ENCODE measurements around the gene MAPK1. TPM values are rescaled to one million over a fixed set of nuclear protein-coding genes. Genes with fewer than 3 reads are reported as not detected.

Gene MAPK1
- total and polyA plus RNA-seq, 2 donors (not counting 1 experiment from before 2014, with no cell fraction given) = 53.8 to 133 TPM

GRCh38 chr22:21754523-21754922 lies 112.9 kb downstream of the MAPK1 start:
- Histone ChIP-seq H3K4me1 (ENCODE audit: control insufficient read depth, extremely low read depth, insufficient read depth, low read length) (peaks cover 15% of the 10 kb centered on the region), H3K36me3 (ENCODE audit: control insufficient read depth, insufficient read depth, low read length) (peaks cover 5% of the 10 kb centered on the region), H3K9ac (ENCODE audit: insufficient read depth, low read length) (no peak overlapping the region), H3K27me3 (ENCODE audit: control insufficient read depth, insufficient read depth, low read length) (no peaks in the 10 kb centered on the region), H3K4me2 (ENCODE audit: extremely low read depth, insufficient read depth, low read length) (peak overlapping the region; percentile 62), H3K27ac (ENCODE audit: insufficient read depth, low read length) (peak overlapping the region; percentile 42), H3K4me3 (replicated peaks in 1 of 4; ENCODE audit: control extremely low read depth in 1 of 4, insufficient read depth in 1 of 4, low read depth in 3 of 4, low read length in 4 of 4) (peak overlapping the region in 1 of 4 experiments; percentile 20), H3K79me2 (ENCODE audit: control insufficient read depth, insufficient read depth, low read length) (no peaks in the 10 kb centered on the region), H2AFZ (ENCODE audit: low read length) (no peak overlapping the region), H3K9me3 (ENCODE audit: control insufficient read depth, insufficient read depth, low read depth, low read length) (no peaks in the 10 kb centered on the region), H4K20me1 (ENCODE audit: control insufficient read depth, extremely low read depth, insufficient read depth, low read length) (no peaks in the 10 kb centered on the region)
- DNase-seq (ENCODE audit: low read depth in 2 of 2) = peak; percentile 12 to 44
- no peak for TF ChIP-seq EZH2 (IDR thresholded peaks at IDR 0.05; ENCODE audit: low read length, missing control alignments)
- no peak for TF ChIP-seq CTCF (conservative IDR thresholded peaks at IDR 0.05 in 1 of 2, IDR thresholded peaks at IDR 0.05 in 1 of 2; ENCODE audit: low read depth in 1 of 2, low read length in 2 of 2)

- Histone ChIP-seq H3K4me3 (replicated peaks in 1 of 4; ENCODE audit: control extremely low read depth in 1 of 4, insufficient read depth in 1 of 4, low read depth in 3 of 4, low read length in 4 of 4) (no peak overlapping the region), H3K27ac (ENCODE audit: insufficient read depth, low read length) (no peak overlapping the region), H3K36me3 (ENCODE audit: control insufficient read depth, insufficient read depth, low read length) (peaks cover 2% of the 10 kb centered on the region), H3K4me2 (ENCODE audit: extremely low read depth, insufficient read depth, low read length) (no peak overlapping the region), H3K9ac (ENCODE audit: insufficient read depth, low read length) (no peak overlapping the region), H3K79me2 (ENCODE audit: control insufficient read depth, insufficient read depth, low read length) (no peaks in the 10 kb centered on the region), H3K27me3 (ENCODE audit: control insufficient read depth, insufficient read depth, low read length) (no peaks in the 10 kb centered on the region), H3K4me1 (ENCODE audit: control insufficient read depth, extremely low read depth, insufficient read depth, low read length) (peaks cover 15% of the 10 kb centered on the region), H4K20me1 (ENCODE audit: control insufficient read depth, extremely low read depth, insufficient read depth, low read length) (no peaks in the 10 kb centered on the region), H2AFZ (ENCODE audit: low read length) (no peak overlapping the region), H3K9me3 (ENCODE audit: control insufficient read depth, insufficient read depth, low read depth, low read length) (no peaks in the 10 kb centered on the region)
- DNase-seq (ENCODE audit: low read depth in 2 of 2) = no peak
- TF ChIP-seq EZH2 (IDR thresholded peaks at IDR 0.05; ENCODE audit: low read length, missing control alignments) (no peak), CTCF (conservative IDR thresholded peaks at IDR 0.05 in 1 of 2, IDR thresholded peaks at IDR 0.05 in 1 of 2; ENCODE audit: low read depth in 1 of 2, low read length in 2 of 2) (no peak)
Observed at GRCh38 chr22:21753374-21754111, 113.9 kb downstream of the MAPK1 start.

- Histone ChIP-seq H3K79me2 (ENCODE audit: control insufficient read depth, insufficient read depth, low read length) (no peaks in the 10 kb centered on the region), H3K27me3 (ENCODE audit: control insufficient read depth, insufficient read depth, low read length) (no peaks in the 10 kb centered on the region)
Observed at GRCh38 chr22:21752276-21752675, 115.2 kb downstream of the MAPK1 start.

More at GRCh38 chr22:21752276-21752675, 115.2 kb downstream of the MAPK1 start:
- Histone ChIP-seq H4K20me1 (ENCODE audit: control insufficient read depth, extremely low read depth, insufficient read depth, low read length) (no peaks in the 10 kb centered on the region), H3K4me1 (ENCODE audit: control insufficient read depth, extremely low read depth, insufficient read depth, low read length) (peaks cover 15% of the 10 kb centered on the region), H3K9ac (ENCODE audit: insufficient read depth, low read length) (no peak overlapping the region), H3K27ac (ENCODE audit: insufficient read depth, low read length) (no peak overlapping the region), H2AFZ (ENCODE audit: low read length) (no peak overlapping the region), H3K4me2 (ENCODE audit: extremely low read depth, insufficient read depth, low read length) (no peak overlapping the region), H3K4me3 (replicated peaks in 1 of 4; ENCODE audit: control extremely low read depth in 1 of 4, insufficient read depth in 1 of 4, low read depth in 3 of 4, low read length in 4 of 4) (no peak overlapping the region), H3K9me3 (ENCODE audit: control insufficient read depth, insufficient read depth, low read depth, low read length) (no peaks in the 10 kb centered on the region), H3K36me3 (ENCODE audit: control insufficient read depth, insufficient read depth, low read length) (no peaks in the 10 kb centered on the region)
- TF ChIP-seq CTCF (conservative IDR thresholded peaks at IDR 0.05 in 1 of 2, IDR thresholded peaks at IDR 0.05 in 1 of 2; ENCODE audit: low read depth in 1 of 2, low read length in 2 of 2) (no peak), EZH2 (IDR thresholded peaks at IDR 0.05; ENCODE audit: low read length, missing control alignments) (no peak)
- no peak for DNase-seq (ENCODE audit: low read depth in 2 of 2)

All from fibroblast of lung (primary cell).